GM18505 (cell line): ENCODE results near the gene TNS1.

ENCODE experiments used
- ATAC-seq: cut with Tn5 transposase; IDR thresholded peaks from one replicate; pipeline ENCODE4 v1.9.1; 2021; ENCODE audit not compliant: unreplicated experiment
- POLR2A ChIP-seq: IDR thresholded peaks from 4 replicates; pipeline ENCODE4 v1.6.1; 2011; ENCODE audit warnings: borderline replicate concordance; ENCODE audit not compliant: insufficient read depth, insufficient read length; ENCODE audit errors: extremely low read depth

TNS1 gene

DNA sequence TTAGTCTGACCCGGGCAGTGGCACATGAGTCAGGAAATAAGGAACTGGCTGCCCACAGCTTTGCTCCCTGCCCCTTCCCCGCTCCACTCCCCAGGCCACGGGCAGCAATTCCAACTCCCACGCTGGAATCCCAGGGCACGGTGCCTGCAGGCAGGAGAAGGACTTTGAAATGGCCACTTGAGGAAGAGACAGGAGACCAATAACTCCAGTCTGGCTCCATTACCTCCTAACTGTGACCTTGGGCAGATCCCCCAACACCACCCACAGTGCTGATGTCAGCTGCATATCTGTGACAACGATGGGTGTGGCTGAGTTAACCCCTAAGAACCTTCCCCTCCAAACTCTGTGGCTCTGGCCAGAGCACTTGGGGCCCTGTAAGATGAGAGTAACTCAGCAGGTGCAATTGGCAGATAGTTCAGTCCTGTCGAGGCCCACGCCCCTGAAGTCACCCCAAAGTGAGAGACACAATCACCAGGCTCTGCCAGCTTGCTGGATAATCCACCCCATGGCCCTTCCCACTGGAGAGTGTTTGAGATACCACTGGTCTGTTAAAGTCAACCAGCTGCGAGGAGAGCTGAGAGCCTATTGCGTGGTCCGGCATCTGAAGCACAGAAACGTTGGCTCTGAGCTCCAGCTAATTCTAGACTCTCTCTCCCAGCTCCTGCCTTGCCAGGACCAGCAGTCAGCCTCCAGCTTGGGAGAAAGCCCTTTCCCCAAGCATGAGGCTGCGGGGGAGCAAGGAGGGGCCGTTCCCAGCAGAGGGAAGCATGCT is 175.2 kb downstream of the TNS1 start:
- TF ChIP-seq POLR2A, result no peak
- ATAC-seq, result no peak

DNA sequence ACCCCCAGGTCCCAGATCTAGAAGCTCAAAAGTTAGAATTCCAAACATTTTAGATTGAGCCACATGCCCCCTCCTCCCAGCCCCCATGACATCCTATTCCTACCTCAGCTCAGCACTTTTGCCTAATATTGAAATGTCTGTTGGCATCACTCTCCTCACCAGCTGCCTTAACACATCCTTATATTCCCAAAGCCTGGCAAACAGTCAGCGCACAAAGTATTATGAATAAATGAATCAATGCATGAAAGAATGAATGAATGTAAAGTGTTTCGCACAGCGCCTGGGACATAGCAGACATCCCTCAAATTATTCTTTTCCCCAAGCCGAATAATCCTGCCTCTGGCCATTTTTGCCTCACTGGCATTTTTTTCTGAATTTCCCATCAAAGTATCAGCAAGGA is 175.8 kb downstream of the TNS1 start:
- TF ChIP-seq POLR2A, result no peak
- ATAC-seq, result no peak

DNA sequence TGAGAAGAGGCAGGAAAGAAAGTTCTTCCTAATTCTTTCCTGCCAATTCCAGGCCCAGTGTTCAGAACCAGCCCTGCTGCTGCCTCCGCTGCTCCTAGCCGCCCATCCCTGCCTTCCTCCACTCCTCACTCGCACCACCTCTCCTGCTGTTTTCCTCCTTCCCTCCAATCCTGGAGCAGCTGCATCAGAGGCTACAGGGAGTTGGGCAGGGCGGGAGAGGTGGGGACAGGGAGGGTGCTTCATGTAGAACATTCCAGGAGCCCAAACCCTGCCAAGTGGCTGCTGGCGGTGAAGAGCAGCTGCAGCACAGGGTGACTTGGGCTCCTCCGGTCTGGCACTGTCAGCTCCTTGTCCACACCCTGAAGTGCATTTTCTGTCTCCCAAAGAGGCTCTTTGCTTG is 176.3 kb downstream of the TNS1 start:
- TF ChIP-seq POLR2A, result no peak
- ATAC-seq, result no peak

DNA sequence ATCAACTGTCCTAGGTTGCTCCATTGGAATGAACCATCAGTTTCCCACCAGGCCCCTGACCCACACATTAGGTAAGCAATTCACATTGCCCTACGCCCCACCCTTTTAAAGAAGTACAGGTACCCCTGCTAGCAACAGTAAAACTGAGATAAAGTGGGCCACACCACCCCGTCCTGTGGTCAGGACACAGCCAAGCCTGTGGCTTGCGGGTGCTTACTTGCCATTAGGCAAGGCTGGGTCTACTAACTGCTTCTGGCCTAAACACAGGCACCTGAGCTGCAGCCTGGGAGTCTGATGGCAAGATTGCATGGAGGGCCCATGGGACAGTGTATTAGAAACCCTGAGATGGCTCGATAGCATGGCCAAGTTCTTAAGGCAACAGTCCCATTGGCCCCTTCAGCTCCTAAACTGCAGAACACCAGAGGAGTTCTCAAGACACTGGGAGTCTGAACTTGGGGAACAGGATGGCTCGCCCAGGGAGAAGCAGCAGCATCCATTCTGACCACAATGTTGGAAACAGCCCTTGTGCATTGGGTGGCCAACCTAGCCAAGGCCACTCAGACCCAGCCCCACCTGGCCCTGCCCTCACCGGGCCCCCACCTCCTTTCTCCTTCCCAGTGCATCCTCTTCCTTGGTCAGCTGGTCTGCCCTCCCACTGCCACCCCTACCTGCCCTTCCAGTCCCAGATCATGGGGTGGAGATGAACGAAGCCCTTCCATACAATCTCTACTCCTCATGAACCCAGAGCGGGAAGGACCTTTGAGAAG is 177.1 kb downstream of the TNS1 start:
- no peak for ATAC-seq
- TF ChIP-seq POLR2A, result no peak

DNA sequence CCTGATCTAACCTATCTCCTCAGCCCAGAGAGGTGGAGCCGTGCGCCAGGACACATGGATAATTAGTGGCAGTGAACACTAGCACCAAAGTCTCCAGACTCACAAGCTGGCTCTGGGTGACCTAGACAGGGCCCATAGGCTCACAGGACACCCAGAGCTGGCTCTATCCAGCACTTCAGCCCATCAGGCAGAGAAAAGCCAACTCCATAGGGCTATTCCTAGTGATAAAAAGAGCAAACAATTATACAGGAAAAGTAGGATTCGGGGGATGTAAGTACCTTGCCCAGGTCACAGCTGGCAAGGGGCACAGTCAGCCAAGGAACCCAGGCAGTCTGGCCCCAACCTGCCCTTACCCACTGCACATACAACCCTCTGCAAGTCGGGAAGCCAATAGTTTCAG is 178.6 kb downstream of the TNS1 start:
- no peak for TF ChIP-seq POLR2A
- no peak for ATAC-seq

DNA sequence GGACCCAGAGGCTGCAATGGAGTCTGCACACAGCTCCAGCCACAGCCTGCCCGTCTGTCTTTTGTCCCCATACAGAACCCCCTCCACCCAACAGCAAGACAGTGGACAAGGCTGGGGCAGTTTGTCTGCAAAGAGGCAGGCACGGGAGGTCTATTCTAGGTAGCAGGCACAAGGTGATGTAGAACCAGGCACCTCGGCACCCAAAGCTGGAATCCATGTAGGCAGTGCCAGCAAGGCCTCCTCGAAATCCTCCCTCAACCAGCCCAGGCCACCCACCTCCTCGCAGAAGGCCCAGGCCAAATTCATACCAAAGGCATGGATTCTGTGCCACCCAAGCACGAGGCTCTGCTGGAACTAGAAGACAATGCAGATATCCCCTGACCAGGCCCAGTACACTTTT is 179.2 kb downstream of the TNS1 start:
- TF ChIP-seq POLR2A, result no peak
- no peak for ATAC-seq

DNA sequence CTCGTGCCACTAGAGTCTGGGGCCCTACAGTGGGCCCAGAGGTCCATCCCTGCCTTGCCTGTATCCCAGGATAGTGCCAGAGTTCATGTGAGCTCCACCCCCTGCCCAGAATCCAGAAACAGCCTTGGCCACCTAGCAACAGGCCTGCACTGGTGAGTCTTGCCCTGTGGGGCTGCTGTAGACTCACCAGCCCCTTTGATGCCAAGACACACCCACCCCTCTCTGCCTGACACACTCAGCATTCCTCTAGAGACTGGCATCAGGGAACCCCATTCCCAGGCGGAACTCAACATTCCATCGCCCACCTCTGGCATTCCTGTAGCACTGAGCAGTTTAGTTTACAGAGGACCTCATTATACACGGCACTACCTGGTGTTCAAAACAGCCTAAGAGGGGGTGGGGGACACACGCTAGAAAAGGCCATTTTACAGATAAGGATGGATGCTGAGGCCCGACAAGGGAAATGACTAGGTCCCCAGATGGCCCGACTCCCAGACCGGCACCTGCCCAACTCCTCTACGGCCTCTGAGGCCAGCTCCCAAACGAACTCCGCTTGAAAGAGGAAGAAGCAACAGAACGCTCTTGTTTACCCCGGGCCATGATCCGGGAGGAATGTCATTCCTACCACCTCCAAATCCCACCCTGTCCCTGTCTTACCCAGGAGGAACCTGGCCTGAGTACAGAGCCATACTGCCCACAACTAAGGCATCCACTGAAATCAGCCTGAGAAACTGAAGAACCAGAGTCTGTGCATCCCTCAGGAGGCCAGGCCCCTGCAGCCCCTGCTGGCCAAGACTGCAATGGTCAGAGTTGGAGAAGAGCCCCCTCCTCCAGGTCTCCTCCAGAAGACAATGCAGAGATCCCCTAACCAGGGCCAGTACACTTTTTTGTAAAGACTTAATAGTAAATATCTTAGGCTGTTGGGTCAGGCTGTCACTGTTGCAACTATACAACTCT is 180.2 kb downstream of the TNS1 start:
- no peak for TF ChIP-seq POLR2A
- no peak for ATAC-seq

DNA sequence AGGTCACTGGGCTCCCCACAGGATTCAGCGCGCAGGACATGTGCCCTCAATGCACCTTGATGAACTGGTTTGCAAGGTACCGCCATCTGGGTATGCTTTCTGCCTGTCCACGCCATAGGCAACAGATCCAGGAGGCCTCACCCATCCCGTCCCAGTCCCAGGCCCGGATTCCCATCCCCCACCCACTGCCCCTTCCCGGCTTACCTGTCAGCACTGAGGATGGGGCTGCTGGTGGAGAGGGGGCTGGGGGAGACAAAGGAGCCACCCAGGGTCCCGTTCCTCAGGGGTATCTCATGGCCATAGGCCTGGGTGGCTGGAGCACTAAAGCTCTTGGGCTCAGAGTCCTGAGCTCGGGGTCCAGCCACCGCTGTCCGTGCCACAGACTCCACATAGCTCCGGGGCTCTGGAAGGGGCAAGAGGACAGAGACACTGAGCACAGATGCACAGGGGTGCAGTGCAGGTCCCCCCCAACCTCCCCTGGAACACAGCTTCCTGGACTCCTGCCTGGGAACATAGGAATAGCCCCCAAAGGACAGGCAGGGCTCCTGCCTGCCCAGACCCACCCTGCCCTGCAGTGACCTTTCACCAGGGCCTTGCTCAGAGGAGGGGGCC is 181.2 kb downstream of the TNS1 start:
- TF ChIP-seq POLR2A, result no peak
- no peak for ATAC-seq

DNA sequence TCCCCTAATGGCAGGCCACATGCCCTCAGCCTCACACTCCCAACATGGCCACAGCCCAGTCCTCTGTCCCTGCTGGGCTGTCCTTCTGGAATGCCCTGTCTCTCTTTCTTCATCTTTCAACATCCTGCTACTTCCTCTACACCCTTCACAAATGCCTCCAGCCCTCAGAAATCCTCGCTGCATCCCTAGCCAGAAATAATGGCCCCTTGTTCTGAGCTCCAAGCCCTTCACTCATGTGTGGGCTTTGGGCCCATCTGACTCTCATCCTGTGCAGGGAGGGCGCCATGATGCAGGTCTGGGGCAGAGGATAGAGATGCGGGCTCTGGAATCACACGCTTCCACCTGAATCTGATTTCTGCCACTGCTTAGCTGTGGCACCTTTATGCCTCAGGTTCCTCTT is 181.9 kb downstream of the TNS1 start:
- no peak for TF ChIP-seq POLR2A
- no peak for ATAC-seq

DNA sequence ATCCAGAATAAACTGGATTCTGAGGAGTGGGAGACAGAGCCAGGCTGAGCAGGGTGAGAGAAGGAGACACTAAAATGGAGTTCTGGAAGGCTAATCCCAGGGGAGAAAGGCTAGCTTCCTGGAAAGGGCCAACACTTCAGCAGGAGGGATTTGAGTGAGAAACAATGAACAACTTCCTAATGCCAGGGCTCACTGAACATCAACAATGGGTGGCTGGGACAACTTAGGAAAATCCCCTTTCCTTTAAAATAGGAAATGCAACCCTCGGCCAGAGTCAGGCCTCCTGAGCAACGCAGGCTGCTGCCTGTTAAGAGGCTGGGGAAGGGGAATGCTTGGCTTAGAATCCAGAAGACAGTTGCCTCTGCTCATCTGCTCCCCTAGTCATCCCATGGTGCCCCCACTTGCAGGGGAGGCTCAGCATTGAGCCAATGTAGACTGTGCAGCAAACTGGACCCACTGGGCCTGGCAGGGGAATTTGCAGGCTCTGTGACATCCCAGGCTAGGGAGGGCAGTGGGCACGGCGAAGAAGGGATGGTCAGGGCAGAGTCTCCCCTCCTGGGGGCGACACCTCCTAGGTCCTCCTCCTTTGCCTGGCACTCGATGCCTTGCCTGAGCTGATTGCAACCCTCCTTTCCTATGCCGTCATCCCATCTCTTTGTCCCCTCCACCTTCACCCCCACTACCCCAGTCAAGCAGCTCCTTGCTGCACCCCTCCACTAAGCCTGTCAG is 182.5 kb downstream of the TNS1 start:
- no peak for TF ChIP-seq POLR2A
- ATAC-seq, result no peak

DNA sequence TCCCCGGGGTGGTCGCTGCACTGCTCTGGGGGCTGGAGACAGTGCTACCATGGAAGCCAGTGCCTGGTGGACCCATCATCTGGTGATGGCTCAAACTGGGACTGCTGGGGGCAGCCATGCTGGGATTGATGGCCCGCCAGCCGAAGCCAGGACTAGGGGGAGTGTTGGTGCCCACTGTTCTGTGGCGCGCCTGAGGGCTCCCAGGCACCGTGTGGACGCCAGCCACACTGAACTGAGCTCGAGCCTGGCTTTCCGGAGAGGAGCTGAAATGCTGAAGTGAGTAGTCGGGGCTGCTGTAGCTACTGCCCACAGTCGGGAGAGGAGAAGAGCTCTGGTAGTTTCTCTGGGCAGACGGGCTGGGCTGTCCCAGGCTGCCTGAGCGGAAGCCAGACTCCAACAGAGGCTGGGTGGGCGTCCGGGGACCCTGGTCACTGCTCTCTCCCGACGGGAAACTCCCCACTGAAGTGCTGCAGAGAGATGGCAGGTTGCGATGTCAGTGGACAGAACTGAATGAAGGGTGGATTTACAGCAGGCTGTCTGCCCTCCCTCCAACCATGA is 184.4 kb downstream of the TNS1 start:
- no peak for TF ChIP-seq POLR2A
- no peak for ATAC-seq
